BJ (cell line): Measurements from ENCODE around the gene ELOB. TPM values are rescaled to one million over a fixed set of nuclear protein-coding genes. Genes with fewer than 3 reads are reported as not detected.
"Not testable (repeated sequence)": the region's sequence is repeated elsewhere in the genome, so short reads cannot be mapped to it uniquely, and the experiment has no call there.

Experiments used
- CTCF ChIA-PET: fragments of 350-600 bp; formaldehyde crosslinking; extraction: SDS; loops from one replicate; lab custom pipeline; 2021; ENCODE audit warnings: antibody characterized with exemption, inconsistent platforms; lab: Yijun Ruan, JAX
- POLR2A ChIA-PET: fragments of 300-600 bp; sonication (Branson Sonifier 250); formaldehyde crosslinking; extraction: SDS; loops from one replicate; lab custom pipeline; 2021; ENCODE audit warnings: antibody characterized with exemption; lab: Charles Lee
- DNase-seq: peaks from one replicate; pipeline ENCODE4 v3.0.0-alpha.2; 2011; ENCODE audit warnings: low read depth
- H3K27me3 ChIP-seq: 2 replicates; pipeline ENCODE4 v1.6.0; 2011; ENCODE audit warnings: low read length; ENCODE audit not compliant: control insufficient read depth, insufficient read depth
- H3K36me3 ChIP-seq: 2 replicates; pipeline ENCODE4 v1.5.1; 2011; ENCODE audit warnings: low read length; ENCODE audit not compliant: control insufficient read depth, insufficient read depth
- H3K4me3 ChIP-seq: 2 replicates; pipeline ENCODE4 v1.5.1; 2011; ENCODE audit warnings: low read depth, mild to moderate bottlenecking, control low read depth, low read length
- CTCF ChIP-seq: IDR thresholded peaks from 2 replicates; pipeline ENCODE4 v1.5.1; 2011; ENCODE audit warnings: low read depth, mild to moderate bottlenecking, control low read depth, inconsistent platforms, low read length, moderate library complexity; ENCODE audit not compliant: insufficient read depth
- polyA plus RNA-seq: library from polyadenylated mRNA; depleted of rRNA; stranded (reverse); fragments of >200 nt; gene quantifications from 2 replicates; pipeline ENCODE4 v1.2.3, GENCODE V29; 2011

ELOB gene
- polyA plus RNA-seq, 1 experiment = 212 TPM

GRCh38 chr16:2734844-2735515 is 42.1 kb downstream of the ELOB start:
- Histone ChIP-seq H3K27me3 (peaks cover 1% of the 10 kb centered on the region; the same call in 1 of the 2 replicates), H3K36me3 (no peaks in the 10 kb centered on the region), H3K4me3 (no peak overlapping the region)
- ChIA-PET CTCF (no interaction called here), POLR2A (no interaction called here)
- no peak for TF ChIP-seq CTCF
- no peak for DNase-seq

GRCh38 chr16:2728034-2728433 is 49.0 kb downstream of the ELOB start:
- POLR2A ChIA-PET = no interaction called here
- no peak for TF ChIP-seq CTCF

GRCh38 chr16:2726923-2727322 is 50.2 kb downstream of the ELOB start:
- Histone ChIP-seq H3K4me3 (no peak overlapping the region), H3K36me3 (no peaks in the 10 kb centered on the region), H3K27me3 (peaks cover 1% of the 10 kb centered on the region; the same call in 1 of the 2 replicates)
- POLR2A ChIA-PET = no interaction called here
- CTCF ChIA-PET = no interaction called here
- no peak for DNase-seq
- no peak for TF ChIP-seq CTCF

More at GRCh38 chr16:2728034-2728433, 49.0 kb downstream of the ELOB start:
- peaks cover 1% of the 10 kb centered on the region; the same call in 1 of the 2 replicates for H3K27me3 ChIP-seq
- no peak overlapping the region for H3K4me3 ChIP-seq
- CTCF ChIA-PET = no interaction called here
- no peak for DNase-seq
- no peaks in the 10 kb centered on the region for H3K36me3 ChIP-seq

GRCh38 chr16:2724816-2725348 is 52.2 kb downstream of the ELOB start:
- Histone ChIP-seq H3K36me3 (no peaks in the 10 kb centered on the region), H3K27me3 (no peaks in the 10 kb centered on the region), H3K4me3 (no peak overlapping the region)
- POLR2A ChIA-PET = no interaction called here
- CTCF ChIA-PET = interaction anchor here (1.1 kb wide), 1 partner anchor 143 kb away, joined by 4 read pairs; no protein-coding TSS in a partner anchor
- DNase-seq = no peak
- no peak for TF ChIP-seq CTCF

GRCh38 chr16:2724088-2724676 is 52.9 kb downstream of the ELOB start:
- Histone ChIP-seq H3K36me3 (no peaks in the 10 kb centered on the region), H3K27me3 (no peaks in the 10 kb centered on the region), H3K4me3 (no peak overlapping the region)
- no peak for TF ChIP-seq CTCF
- no peak for DNase-seq
- ChIA-PET POLR2A (no interaction called here), CTCF (interaction anchor here (1.1 kb wide), 1 partner anchor 144 kb away, joined by 4 read pairs; no protein-coding TSS in a partner anchor)

- H3K27me3 ChIP-seq, DNase-seq, POLR2A ChIA-PET, CTCF ChIA-PET, H3K36me3 ChIP-seq: not testable (repeated sequence)
- H3K4me3 ChIP-seq = peak overlapping the region; percentile 70
Measured at GRCh38 chr16:2721634-2722173, 55.4 kb downstream of the ELOB start.
